GM06990 (cell line): Measurements from ENCODE around the gene RBPJL.

Experiments
- DNase-seq: peaks from one replicate; pipeline ENCODE4 v3.0.0-alpha.2; 2011; ENCODE audit not compliant: insufficient read length; ENCODE audit errors: extremely low read depth
- H3K27me3 ChIP-seq: replicated peaks from 2 replicates; pipeline ENCODE4 v1.6.0; 2011; ENCODE audit warnings: low read length; ENCODE audit not compliant: control insufficient read depth, insufficient read depth
- H3K36me3 ChIP-seq: 2 replicates; pipeline ENCODE4 v1.5.1; 2011; ENCODE audit warnings: low read length; ENCODE audit not compliant: control insufficient read depth, insufficient read depth
- H3K4me3 ChIP-seq: replicated peaks from 2 replicates; pipeline ENCODE4 v1.5.1; 2011; ENCODE audit warnings: low read depth, mild to moderate bottlenecking, control low read depth, low read length
- TF ChIP-seq, protein P1 (sequence below): IDR thresholded peaks from 2 replicates; pipeline ENCODE4 v1.5.1; 2011; ENCODE audit warnings: low read length, control low read depth, mild to moderate bottlenecking, inconsistent platforms; ENCODE audit not compliant: insufficient read depth, poor library complexity, severe bottlenecking

RBPJL gene

GRCh38 chr20:45313065-45313695, 6.5 kb downstream of the RBPJL start:
- TF ChIP-seq, protein P1, sequence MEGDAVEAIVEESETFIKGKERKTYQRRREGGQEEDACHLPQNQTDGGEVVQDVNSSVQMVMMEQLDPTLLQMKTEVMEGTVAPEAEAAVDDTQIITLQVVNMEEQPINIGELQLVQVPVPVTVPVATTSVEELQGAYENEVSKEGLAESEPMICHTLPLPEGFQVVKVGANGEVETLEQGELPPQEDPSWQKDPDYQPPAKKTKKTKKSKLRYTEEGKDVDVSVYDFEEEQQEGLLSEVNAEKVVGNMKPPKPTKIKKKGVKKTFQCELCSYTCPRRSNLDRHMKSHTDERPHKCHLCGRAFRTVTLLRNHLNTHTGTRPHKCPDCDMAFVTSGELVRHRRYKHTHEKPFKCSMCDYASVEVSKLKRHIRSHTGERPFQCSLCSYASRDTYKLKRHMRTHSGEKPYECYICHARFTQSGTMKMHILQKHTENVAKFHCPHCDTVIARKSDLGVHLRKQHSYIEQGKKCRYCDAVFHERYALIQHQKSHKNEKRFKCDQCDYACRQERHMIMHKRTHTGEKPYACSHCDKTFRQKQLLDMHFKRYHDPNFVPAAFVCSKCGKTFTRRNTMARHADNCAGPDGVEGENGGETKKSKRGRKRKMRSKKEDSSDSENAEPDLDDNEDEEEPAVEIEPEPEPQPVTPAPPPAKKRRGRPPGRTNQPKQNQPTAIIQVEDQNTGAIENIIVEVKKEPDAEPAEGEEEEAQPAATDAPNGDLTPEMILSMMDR, result no peak
- Histone ChIP-seq H3K27me3 (no peaks in the 10 kb centered on the region; the same call in 1 of the 2 replicates), H3K36me3 (no peaks in the 10 kb centered on the region), H3K4me3 (no peak overlapping the region)
- DNase-seq, result no peak

DNA sequence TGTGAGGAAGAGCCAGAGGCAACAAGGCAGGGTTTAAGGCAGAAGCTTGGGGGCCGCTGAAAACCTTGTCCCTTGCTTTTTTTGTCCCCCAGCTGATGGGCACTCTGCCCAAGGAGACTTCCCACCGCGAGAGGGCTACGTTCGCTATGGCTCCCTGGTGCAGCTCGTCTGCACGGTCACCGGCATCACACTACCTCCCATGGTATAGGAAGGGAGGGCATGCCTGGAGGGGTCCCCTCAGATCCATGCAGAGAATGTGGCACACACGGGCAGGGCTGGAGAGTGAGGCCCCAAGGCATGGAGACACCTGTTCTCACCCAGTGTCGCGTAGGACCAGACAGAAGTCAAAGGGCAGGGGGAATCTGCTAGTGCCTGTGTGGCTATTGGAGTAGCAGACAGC, 7.3 kb downstream of the RBPJL start:
- Histone ChIP-seq H3K27me3 (no peaks in the 10 kb centered on the region; the same call in 1 of the 2 replicates), H3K36me3 (no peaks in the 10 kb centered on the region), H3K4me3 (no peak overlapping the region)
- no peak for DNase-seq
- TF ChIP-seq, protein P1, result no peak

GRCh38 chr20:45315672-45316071, 9.0 kb downstream of the RBPJL start:
- TF ChIP-seq, protein P1, result no peak

GRCh38 chr20:45316150-45317080, 9.8 kb downstream of the RBPJL start:
- H3K27me3 ChIP-seq, result no peaks in the 10 kb centered on the region; the same call in 1 of the 2 replicates
- H3K36me3 ChIP-seq, result no peaks in the 10 kb centered on the region
- TF ChIP-seq, protein P1, result no peak
- DNase-seq, result no peak
- no peak overlapping the region for H3K4me3 ChIP-seq

More at GRCh38 chr20:45315672-45316071, 9.0 kb downstream of the RBPJL start:
- DNase-seq, result no peak
- Histone ChIP-seq H3K36me3 (no peaks in the 10 kb centered on the region), H3K27me3 (no peaks in the 10 kb centered on the region; the same call in 1 of the 2 replicates), H3K4me3 (no peak overlapping the region)

DNA sequence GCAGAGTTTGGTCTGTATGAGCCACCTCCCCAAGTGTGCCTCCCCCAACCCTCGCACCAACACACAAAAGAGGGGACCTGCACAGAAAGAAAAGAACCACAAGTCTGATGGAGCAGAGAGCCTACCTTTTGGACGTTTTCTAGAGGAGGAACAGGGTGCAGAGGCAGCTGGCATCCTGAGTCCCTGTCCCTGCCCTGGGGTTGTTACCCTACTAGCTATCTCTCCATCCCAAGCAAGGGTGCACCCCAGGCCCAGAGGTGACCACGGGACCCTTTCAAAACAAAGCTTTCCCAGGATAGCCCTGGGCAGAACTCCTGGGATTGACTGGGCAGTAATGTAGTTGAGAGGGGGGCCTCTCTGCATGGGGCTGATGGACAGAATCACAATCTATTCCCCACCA, 11.2 kb downstream of the RBPJL start:
- no peaks in the 10 kb centered on the region; the same call in 1 of the 2 replicates for H3K27me3 ChIP-seq
- TF ChIP-seq, protein P1, result no peak
- no peaks in the 10 kb centered on the region for H3K36me3 ChIP-seq
- DNase-seq, result no peak
- no peak overlapping the region for H3K4me3 ChIP-seq
